GM13977 (cell line): Measurements from ENCODE around the gene DENND4A.

Experiments used
- DNase-seq: peaks from one replicate; pipeline ENCODE4 v3.0.0; 2012; ENCODE audit warnings: low spot score
- in situ Hi-C: fragments of 300-500 bp; cut with MboI; formaldehyde crosslinking; loops from one replicate; pipeline ENCODE4 v1.12.0; 2022; ENCODE audit warnings: low sequenced_read_pairs, low pct_unique_long_range_greater_than_20kb, mixed read lengths, inconsistent platforms; ENCODE audit not compliant: unreplicated experiment
- TF ChIP-seq, protein P1 (sequence below): IDR thresholded peaks from 2 replicates; pipeline ENCODE4 v1.5.1; 2012; ENCODE audit warnings: mild to moderate bottlenecking, control low read depth; ENCODE audit not compliant: insufficient read depth; ENCODE audit errors: extremely low read depth, missing control alignments

DENND4A gene

DNA sequence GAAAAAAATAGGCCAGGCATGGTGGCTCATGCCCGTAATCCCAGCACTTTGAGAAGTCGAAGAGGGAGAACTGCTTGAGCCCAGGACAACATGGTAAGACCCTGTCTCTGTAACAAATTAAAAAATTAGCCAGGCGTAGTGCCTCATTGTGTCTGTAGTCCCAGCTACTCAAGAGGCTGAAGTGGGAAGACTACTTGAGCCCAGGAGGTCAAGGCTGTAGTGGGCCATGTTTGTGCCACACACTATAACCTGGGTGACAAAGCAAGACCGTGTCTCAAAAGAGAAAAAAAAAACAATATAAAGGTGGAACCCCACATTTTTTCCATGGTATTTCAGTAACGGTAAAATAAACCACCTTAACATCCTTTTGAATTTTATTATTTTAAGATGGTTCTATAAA is 69.9 kb downstream of the DENND4A start:
- TF ChIP-seq, protein P1, sequence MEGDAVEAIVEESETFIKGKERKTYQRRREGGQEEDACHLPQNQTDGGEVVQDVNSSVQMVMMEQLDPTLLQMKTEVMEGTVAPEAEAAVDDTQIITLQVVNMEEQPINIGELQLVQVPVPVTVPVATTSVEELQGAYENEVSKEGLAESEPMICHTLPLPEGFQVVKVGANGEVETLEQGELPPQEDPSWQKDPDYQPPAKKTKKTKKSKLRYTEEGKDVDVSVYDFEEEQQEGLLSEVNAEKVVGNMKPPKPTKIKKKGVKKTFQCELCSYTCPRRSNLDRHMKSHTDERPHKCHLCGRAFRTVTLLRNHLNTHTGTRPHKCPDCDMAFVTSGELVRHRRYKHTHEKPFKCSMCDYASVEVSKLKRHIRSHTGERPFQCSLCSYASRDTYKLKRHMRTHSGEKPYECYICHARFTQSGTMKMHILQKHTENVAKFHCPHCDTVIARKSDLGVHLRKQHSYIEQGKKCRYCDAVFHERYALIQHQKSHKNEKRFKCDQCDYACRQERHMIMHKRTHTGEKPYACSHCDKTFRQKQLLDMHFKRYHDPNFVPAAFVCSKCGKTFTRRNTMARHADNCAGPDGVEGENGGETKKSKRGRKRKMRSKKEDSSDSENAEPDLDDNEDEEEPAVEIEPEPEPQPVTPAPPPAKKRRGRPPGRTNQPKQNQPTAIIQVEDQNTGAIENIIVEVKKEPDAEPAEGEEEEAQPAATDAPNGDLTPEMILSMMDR, result no peak
- no peak for DNase-seq
- in situ Hi-C loops, result no loop called here

DNA sequence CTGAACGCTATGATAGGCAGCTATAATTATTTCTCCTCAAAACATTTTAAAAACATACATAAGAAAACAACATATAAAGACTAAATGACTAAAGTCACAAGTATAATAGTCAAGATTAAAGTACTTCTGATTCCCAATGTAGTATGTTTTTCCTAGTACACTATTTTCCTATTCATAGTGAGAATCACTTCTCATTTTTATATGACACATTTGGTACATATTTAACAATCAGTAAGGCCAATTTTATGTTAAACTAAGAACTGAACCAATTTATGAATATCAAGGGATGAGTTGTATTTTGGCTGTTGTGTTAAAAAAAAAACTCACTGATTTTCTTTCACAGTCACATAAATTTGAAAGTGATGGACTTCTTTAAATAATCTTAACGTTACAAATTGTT is 79.7 kb downstream of the DENND4A start:
- TF ChIP-seq, protein P1, result no peak
- DNase-seq, result no peak
- in situ Hi-C loops, result no loop called here

DNA sequence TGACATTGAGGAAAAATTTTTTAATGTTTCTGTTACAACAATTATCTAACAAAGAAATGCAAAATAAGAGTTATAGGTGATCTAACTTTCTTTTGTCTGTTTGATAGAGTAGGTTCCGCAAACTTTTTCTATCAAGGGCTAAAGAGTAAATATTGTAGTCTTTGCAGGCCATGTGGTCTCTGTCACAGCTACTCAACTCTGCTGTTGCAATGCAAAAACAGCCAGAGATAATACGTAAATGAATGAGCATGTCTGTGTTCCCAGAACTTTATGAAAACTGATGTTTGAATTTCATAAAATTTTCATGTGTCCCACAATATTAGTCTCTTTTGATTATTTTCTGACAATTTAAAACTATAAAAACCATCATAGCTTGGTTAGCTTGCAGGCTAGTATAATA is 97.0 kb downstream of the DENND4A start:
- in situ Hi-C loops, result no loop called here
- TF ChIP-seq, protein P1, result no peak
- DNase-seq, result no peak

DNA sequence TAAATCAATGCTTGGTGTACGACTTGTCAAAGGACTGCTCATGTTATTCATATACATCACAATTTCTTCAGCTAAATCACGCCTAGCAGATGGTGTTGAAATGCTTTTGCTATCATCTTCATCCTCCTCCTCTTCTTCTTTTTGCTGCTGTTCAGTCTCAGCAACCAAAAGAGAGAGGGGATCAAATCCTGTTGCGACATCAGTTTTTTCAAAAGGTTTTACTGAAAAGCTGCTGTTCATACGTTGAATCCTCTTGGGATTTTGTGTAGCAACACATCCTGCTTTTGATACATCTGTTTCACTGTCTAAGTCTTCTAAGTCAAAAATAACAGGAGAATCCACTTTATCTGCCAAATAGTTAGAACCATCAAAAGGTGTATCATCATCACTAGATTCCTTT is 101.3 kb downstream of the DENND4A start:
- in situ Hi-C loops, result no loop called here
- TF ChIP-seq, protein P1, result no peak

DNA sequence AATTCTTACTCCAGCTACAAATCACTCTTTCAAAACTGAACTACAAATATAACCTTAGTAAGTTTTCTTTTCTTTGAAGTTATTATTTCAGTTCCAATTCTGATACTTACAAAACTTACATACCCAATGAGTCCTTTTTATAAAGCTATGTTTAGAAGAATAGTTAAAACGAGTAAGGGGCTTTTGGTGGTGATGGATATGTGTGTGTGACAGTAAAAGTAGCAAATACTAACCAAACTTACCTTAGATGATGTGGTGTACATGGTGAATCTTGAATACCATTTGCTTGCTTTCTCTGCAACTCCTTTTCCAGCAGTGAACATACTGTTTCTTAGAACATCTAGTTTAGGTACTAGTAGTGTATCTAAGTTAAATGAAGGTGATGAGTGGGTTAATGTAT is 101.9 kb downstream of the DENND4A start:
- DNase-seq, result no peak
- in situ Hi-C loops, result no loop called here
- TF ChIP-seq, protein P1, result no peak

More for the DNA sequence above, 101.3 kb downstream of the DENND4A start:
- DNase-seq, result no peak

DNA sequence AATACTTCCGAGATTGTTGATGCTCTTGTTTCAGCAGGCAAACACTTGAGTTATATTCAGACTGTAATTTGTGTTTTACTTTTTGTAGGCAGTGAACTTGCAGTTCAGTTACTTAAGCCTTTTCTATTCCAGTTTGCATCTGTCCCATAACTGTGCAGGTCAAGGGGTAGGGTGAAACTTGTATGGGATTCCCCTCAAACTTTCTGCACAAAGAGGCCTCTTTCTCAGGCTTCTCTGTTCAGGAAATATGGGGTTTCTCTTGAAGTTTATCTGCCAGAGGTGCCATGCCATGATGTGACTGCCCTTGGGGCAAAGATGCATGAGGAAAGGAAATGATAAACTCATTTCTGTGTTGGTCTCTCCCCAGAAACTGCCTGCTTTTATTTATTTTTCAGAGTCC is 103.6 kb downstream of the DENND4A start:
- peak; percentile 15 for DNase-seq
- TF ChIP-seq, protein P1, result no peak
- in situ Hi-C loops, result no loop called here

DNA sequence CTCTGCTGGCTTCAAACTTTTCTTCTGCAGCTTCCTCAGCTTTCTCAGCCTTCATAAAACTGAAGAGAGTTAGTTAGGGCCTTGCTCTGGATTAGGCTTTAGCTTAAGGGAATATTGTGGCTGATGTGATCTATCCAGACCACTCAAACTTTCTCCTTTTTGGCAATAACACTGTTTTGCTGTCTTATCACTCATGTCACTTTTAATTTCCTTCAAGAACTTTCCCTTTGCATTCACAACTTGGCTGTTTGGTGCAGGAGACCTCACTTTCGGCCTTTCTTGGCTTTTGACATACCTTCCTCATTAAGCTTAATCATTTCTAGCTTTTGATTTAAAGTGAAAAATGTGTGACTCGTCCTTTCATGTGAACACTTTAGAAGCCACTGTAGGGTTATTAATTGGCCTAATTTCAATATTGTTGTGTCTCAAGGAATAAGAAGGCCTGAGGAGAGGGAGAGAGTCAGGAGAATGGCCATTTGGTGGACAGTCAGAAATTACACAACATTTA is 109.6 kb downstream of the DENND4A start:
- in situ Hi-C loops, result no loop called here
- DNase-seq, result no peak
- TF ChIP-seq, protein P1, result no peak
